Esophagus muscularis mucosa (tissue), 4 donors: Measurements from ENCODE around the gene CDC16. TPM values are rescaled to one million over a fixed set of nuclear protein-coding genes. Genes with fewer than 3 reads are reported as not detected.

Experiments used
- DNase-seq: peaks from one replicate; pipeline ENCODE4 v3.0.0-alpha.2; 2017; ENCODE audit errors: extremely low spot score
- H3K27ac ChIP-seq, 4 donors: fragments of 200-600 bp; sonication (generic); replicated peaks in 1 of 4; 1 replicate in 3 of 4; 2 replicates in 1 of 4; pipeline ENCODE4 v1.5.1; 2016 to 2019; ENCODE audit warnings: mild to moderate bottlenecking in 1 of 4
- H3K27me3 ChIP-seq, 4 donors: fragments of 200-600 bp; sonication (generic); one replicate each; pipeline versions ENCODE4 v1.5.1 to v1.6.0; 2016 to 2019
- H3K36me3 ChIP-seq, 4 donors: fragments of 200-600 bp; sonication (generic); one replicate each; pipeline ENCODE4 v1.5.1; 2016 to 2019
- H3K4me1 ChIP-seq, 4 donors: fragments of 200-600 bp; sonication (generic); one replicate each; pipeline ENCODE4 v1.5.1; 2016 to 2019
- H3K4me3 ChIP-seq, 4 donors: fragments of 200-600 bp; sonication (generic); 1 replicate in 2 of 4; 2 replicates in 2 of 4; pipeline ENCODE4 v1.5.1; 2016 to 2019; ENCODE audit warnings: mild to moderate bottlenecking in 4 of 4, moderate library complexity in 1 of 4
- H3K9me3 ChIP-seq, 4 donors: fragments of 200-600 bp; sonication (generic); 1 replicate in 3 of 4; 2 replicates in 1 of 4; pipeline ENCODE4 v1.5.1; 2016 to 2019
- CTCF ChIP-seq, 3 experiments: fragments of 200-600 bp in 2 of 3; fragments of 450-650 bp in 1 of 3; sonication (generic) in 2 of 3; IDR thresholded peaks; one replicate each; pipeline ENCODE4 v1.5.1; 2017 to 2019; ENCODE audit warnings: antibody characterized with exemption in 3 of 3, mild to moderate bottlenecking in 2 of 3, moderate library complexity in 1 of 3
- EP300 ChIP-seq: sonication (generic); formaldehyde crosslinking; IDR thresholded peaks from one replicate; pipeline ENCODE4 v1.6.1; 2017; ENCODE audit warnings: antibody characterized with exemption
- POLR2A ChIP-seq: fragments of 450-650 bp; IDR thresholded peaks from one replicate; pipeline ENCODE4 v1.6.1; 2017; ENCODE audit warnings: antibody characterized with exemption, moderate library complexity, mild to moderate bottlenecking, low read depth
- POLR2AphosphoS5 ChIP-seq, 2 donors: sonication (generic); formaldehyde crosslinking; IDR thresholded peaks; one replicate each; pipeline ENCODE4 v1.6.1; 2017; ENCODE audit warnings: antibody characterized with exemption in 2 of 2
- WGBS: methylation state at CpG from one replicate; pipeline ENCODE4 v1.1.5; 2018; 5-methylcytosine and 5-hydroxymethylcytosine counted together
- intact Hi-C: fragments of 100-400 bp; cut with DNase I; formaldehyde crosslinking; loops from one replicate; pipeline ENCODE4 v1.15.1; 2023
- total RNA-seq, 4 donors: library from RNA; depleted of rRNA; stranded (reverse); fragments of >200 nt; gene quantifications; one replicate each; pipeline versions ENCODE4 v1.1.0 to v1.2.1, GENCODE V29; 2016

CDC16 gene
- total RNA-seq, 4 donors from 2014 or later: 33.0 to 55.6 (median 42.5) TPM

DNA sequence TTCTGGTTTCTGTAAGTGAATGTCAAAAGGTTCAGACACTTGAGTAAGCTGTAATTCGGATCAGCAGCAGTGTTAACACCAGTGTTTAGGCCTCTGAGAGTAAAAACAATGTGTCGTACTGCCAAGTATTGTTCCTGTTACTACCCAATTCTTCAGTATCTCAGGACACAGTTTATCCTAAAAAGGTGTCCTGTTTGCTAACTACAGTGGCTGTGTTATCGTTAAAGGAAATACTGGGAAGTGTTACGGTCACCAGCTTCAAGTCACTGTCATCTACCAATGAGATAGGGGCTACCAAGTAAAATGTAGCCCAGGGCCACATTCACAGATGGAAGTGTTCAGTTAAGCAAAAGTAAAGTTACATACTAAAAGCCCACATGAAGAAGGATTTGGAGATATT lies 44.4 kb downstream of the CDC16 start:
- no peak for TF ChIP-seq POLR2A
- TF ChIP-seq EP300: no peak
- TF ChIP-seq POLR2AphosphoS5 (IDR thresholded peaks at IDR 0.05): no peak
- TF ChIP-seq CTCF (IDR thresholded peaks at IDR 0.05): no peak
- intact Hi-C loops: no loop called here
- Histone ChIP-seq H3K4me3 (no peak overlapping the region), H3K4me1 (peaks cover 14 to 32% (median 27%) of the 10 kb centered on the region in 4 donors), H3K36me3 (peaks cover 0 to 34% (median 29%) of the 10 kb centered on the region in 4 donors), H3K27ac (no peak overlapping the region), H3K27me3 (no peaks in the 10 kb centered on the region), H3K9me3 (no peaks in the 10 kb centered on the region)
- DNase-seq: no peak
- 71% methylated on average over 4 of the region's 4 CpGs for WGBS

GRCh38 chr13:114279758-114280355 lies 45.2 kb downstream of the CDC16 start:
- Histone ChIP-seq H3K4me1 (peaks cover 14 to 35% (median 33%) of the 10 kb centered on the region in 4 donors), H3K27ac (peak overlapping the region in 3 of 4 donors; percentile 88 to 95 (median 95)), H3K36me3 (peaks cover 0 to 32% (median 27%) of the 10 kb centered on the region in 4 donors), H3K27me3 (no peaks in the 10 kb centered on the region), H3K9me3 (no peaks in the 10 kb centered on the region), H3K4me3 (no peak overlapping the region)
- DNase-seq: no peak
- intact Hi-C loops: no loop called here
- TF ChIP-seq EP300 (no peak), POLR2A (no peak), CTCF (IDR thresholded peaks at IDR 0.05) (no peak), POLR2AphosphoS5 (IDR thresholded peaks at IDR 0.05) (no peak)
- 78% methylated on average over 2 of the region's 2 CpGs for WGBS

DNA sequence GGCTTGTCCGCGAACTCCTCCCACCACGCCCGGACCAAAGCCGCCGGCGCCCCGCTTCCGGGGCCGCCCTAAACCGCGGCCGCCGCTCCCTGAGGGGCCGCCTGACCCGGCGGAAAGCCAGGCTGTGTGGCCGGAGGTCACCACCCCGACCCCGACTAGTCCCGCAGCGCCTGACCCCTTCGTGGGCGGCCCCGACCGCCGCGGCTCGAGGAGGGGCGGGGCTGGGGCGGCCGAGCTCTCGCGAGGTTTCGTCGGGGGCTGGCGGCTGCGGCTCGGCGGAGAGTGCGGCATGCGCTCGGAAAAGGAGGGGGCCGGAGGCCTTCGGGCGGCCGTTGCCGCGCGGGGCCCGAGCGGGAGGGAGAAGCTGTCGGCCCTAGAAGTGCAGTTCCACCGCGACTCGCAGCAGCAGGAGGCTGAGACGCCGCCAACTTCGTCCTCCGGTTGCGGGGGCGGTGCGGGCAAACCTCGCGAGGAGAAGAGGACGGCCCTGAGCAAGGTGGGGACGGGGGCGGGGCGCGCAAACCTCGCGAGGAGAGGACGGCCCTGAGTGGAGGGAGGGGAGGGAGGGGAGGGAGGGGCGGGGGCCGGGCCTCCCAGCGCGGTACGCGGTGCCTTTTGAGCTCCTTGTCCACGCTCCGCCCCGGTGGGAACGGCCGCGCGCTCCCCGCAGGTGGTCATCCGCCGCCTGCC lies 46.8 kb downstream of the CDC16 start, which contains the start of gene UPF3A:
Gene UPF3A (plus strand): TSS at position 251 of the 690 bp plus-strand sequence. CDS start 39 bp downstream, at position 290.
- peak; percentile 99 for DNase-seq
- peaks cover 14 to 40% (median 39%) of the 10 kb centered on the region in 4 donors for H3K4me1 ChIP-seq
- TF ChIP-seq CTCF (IDR thresholded peaks at IDR 0.05): no peak
- peak; percentile 69 for TF ChIP-seq POLR2A
- no peak for TF ChIP-seq EP300
- TF ChIP-seq POLR2AphosphoS5 (IDR thresholded peaks at IDR 0.05): peak; percentile 77 to 85
- intact Hi-C loops: no loop called here
- peak within 1 kb of the TSS; percentile 57 to 87 (median 84) for H3K4me3 ChIP-seq
- no peaks in the 10 kb centered on the region for H3K27me3 ChIP-seq
- H3K27ac ChIP-seq: peak within 1 kb of the TSS; percentile 88 to 96 (median 95)
- no peaks in the 10 kb centered on the region for H3K9me3 ChIP-seq
- WGBS: no CpG with 5 or more reads among the region's 89 CpGs
- H3K36me3 ChIP-seq: peaks cover 0 to 30% (median 19%) of the 10 kb centered on the region in 4 donors

GRCh38 chr13:114282041-114282670 lies 47.5 kb downstream of the CDC16 start:
- Histone ChIP-seq H3K9me3 (no peaks in the 10 kb centered on the region), H3K27me3 (no peaks in the 10 kb centered on the region), H3K4me3 (peak overlapping the region; percentile 57 to 87 (median 84)), H3K27ac (peak overlapping the region; percentile 88 to 96 (median 95)), H3K36me3 (peaks cover 3 to 34% (median 20%) of the 10 kb centered on the region in 4 donors), H3K4me1 (peaks cover 14 to 40% (median 39%) of the 10 kb centered on the region in 4 donors)
- TF ChIP-seq POLR2AphosphoS5 (IDR thresholded peaks at IDR 0.05) (peak; percentile 72 to 73), POLR2A (no peak)
- intact Hi-C loops: no loop called here
- 0% methylated on average over 29 of the region's 50 CpGs for whole genome bisulfite sequencing
- peak; percentile 93 for DNase-seq

GRCh38 chr13:114283576-114283975 lies 48.9 kb downstream of the CDC16 start:
- no peak overlapping the region for H3K27ac ChIP-seq
- WGBS: 69% methylated on average over 3 of the region's 3 CpGs
- no peak for TF ChIP-seq POLR2AphosphoS5 (IDR thresholded peaks at IDR 0.05)
- TF ChIP-seq EP300: no peak
- no peak for TF ChIP-seq CTCF (IDR thresholded peaks at IDR 0.05)
- no peak for TF ChIP-seq POLR2A

More at GRCh38 chr13:114283576-114283975, 48.9 kb downstream of the CDC16 start:
- no peaks in the 10 kb centered on the region for H3K9me3 ChIP-seq
- H3K27me3 ChIP-seq: no peaks in the 10 kb centered on the region
- H3K36me3 ChIP-seq: peaks cover 5 to 43% (median 32%) of the 10 kb centered on the region in 4 donors
- no peak for DNase-seq
- peaks cover 14 to 40% (median 39%) of the 10 kb centered on the region in 4 donors for H3K4me1 ChIP-seq
- no peak overlapping the region for H3K4me3 ChIP-seq
- intact Hi-C loops: no loop called here
